ENCODE data around the gene RDH13.

RDH13 gene

GRCh38 chr19:55058781-55059610 is 4.0 kb downstream of the RDH13 start:
- TF ChIP-seq CTCF (IDR thresholded peaks at IDR 0.05; ENCODE audit: low read depth, low read length, missing control alignments): no peak
- H3K4me3 ChIP-seq (ENCODE audit: low read depth, low read length): no peak overlapping the region
- DNase-seq (ENCODE audit: low read depth): no peak

GRCh38 chr19:55056827-55057226 is 6.1 kb downstream of the RDH13 start:
- H3K4me3 ChIP-seq (ENCODE audit: low read depth, low read length): no peak overlapping the region
- no peak for TF ChIP-seq CTCF (IDR thresholded peaks at IDR 0.05; ENCODE audit: low read depth, low read length, missing control alignments)
- DNase-seq (ENCODE audit: low read depth): no peak

- no peak for TF ChIP-seq CTCF (IDR thresholded peaks at IDR 0.05; ENCODE audit: low read depth, low read length, missing control alignments)
- no peak overlapping the region for H3K4me3 ChIP-seq (ENCODE audit: low read depth, low read length)
- DNase-seq (ENCODE audit: low read depth): no peak
These were observed 9.2 kb downstream of the RDH13 start for GRCh38 chr19:55053735-55054134.

- no peak for TF ChIP-seq CTCF (IDR thresholded peaks at IDR 0.05; ENCODE audit: low read depth, low read length, missing control alignments)
- DNase-seq (ENCODE audit: low read depth): no peak
- no peak overlapping the region for H3K4me3 ChIP-seq (ENCODE audit: low read depth, low read length)
These were observed 12.0 kb downstream of the RDH13 start for GRCh38 chr19:55050749-55051532.

GRCh38 chr19:55048446-55048845 is 14.5 kb downstream of the RDH13 start:
- TF ChIP-seq CTCF (IDR thresholded peaks at IDR 0.05; ENCODE audit: low read depth, low read length, missing control alignments): no peak
- DNase-seq (ENCODE audit: low read depth): no peak
- H3K4me3 ChIP-seq (ENCODE audit: low read depth, low read length): no peak overlapping the region

GRCh38 chr19:55047951-55048350 is 15.0 kb downstream of the RDH13 start:
- H3K4me3 ChIP-seq (ENCODE audit: low read depth, low read length): no peak overlapping the region
- no peak for TF ChIP-seq CTCF (IDR thresholded peaks at IDR 0.05; ENCODE audit: low read depth, low read length, missing control alignments)

More at GRCh38 chr19:55047951-55048350, 15.0 kb downstream of the RDH13 start:
- DNase-seq (ENCODE audit: low read depth): no peak

Measured in GM12864 (cell line).